A673 (cell line): ENCODE results near the gene SLC45A1.

Experiments used
- CTCF ChIP-seq: fragments of 300-800, 200-600 bp; sonication (generic); conservative IDR thresholded peaks from 2 replicates; pipeline ENCODE4 v1.5.1; 2017; ENCODE audit warnings: low read depth, mild to moderate bottlenecking, antibody characterized with exemption, low read length, moderate library complexity, mixed read lengths
- EZH2 ChIP-seq: fragments of 200-600 bp; sonication (generic); IDR thresholded peaks from 2 replicates; pipeline ENCODE4 v1.6.1; 2017; ENCODE audit warnings: borderline replicate concordance, low read depth, mild to moderate bottlenecking, mixed read lengths, antibody characterized with exemption, low read length; ENCODE audit not compliant: poor library complexity, severe bottlenecking

GRCh38 chr1:8297245-8297644 lies 20.7 kb upstream of the SLC45A1 start:
- no peak for TF ChIP-seq EZH2
- no peak for TF ChIP-seq CTCF
